PC-3 (cell line): Measurements from ENCODE around the gene EXOC6. TPM values are rescaled to one million over a fixed set of nuclear protein-coding genes. Genes with fewer than 3 reads are reported as not detected.

Source experiments
- ATAC-seq: fragments of 200-7000 bp; cut with Tn5 transposase; 2 replicates; pipeline ENCODE4 v1.9.1; 2020; ENCODE audit warnings: mild to moderate bottlenecking, moderate library complexity
- BruUV-seq: library from RNA; stranded (reverse); fragments of 400-500 nt; replicated peaks from 2 replicates; lab custom pipeline; 2021; lab: Mats Ljungman, UMichigan
- CTCF ChIA-PET: fragments of 300-600 bp; sonication (Branson Sonifier 250); formaldehyde crosslinking; loops from one replicate; lab custom pipeline; 2022; ENCODE audit warnings: antibody characterized with exemption; lab: Charles Lee
- POLR2A ChIA-PET: fragments of 300-600 bp; sonication (Branson Sonifier 250); formaldehyde crosslinking; loops from one replicate; lab custom pipeline; 2022; ENCODE audit warnings: antibody characterized with exemption; ENCODE audit not compliant: unreplicated experiment; lab: Charles Lee
- DNase-seq: peaks from one replicate; pipeline ENCODE4 v3.0.0-alpha.2; 2015
- H2AFZ ChIP-seq: fragments of 300-600 bp; sonication (generic); 2 replicates; pipeline ENCODE4 v1.6.0; 2016; ENCODE audit warnings: antibody characterized with exemption, low read length
- H3F3A ChIP-seq: fragments of 300-600 bp; sonication (generic); one replicate; pipeline ENCODE4 v1.6.0; 2017; ENCODE audit warnings: antibody characterized with exemption, low read length, control low read depth, mild to moderate bottlenecking; ENCODE audit not compliant: unreplicated experiment
- H3K27ac ChIP-seq: fragments of 300-600 bp; sonication (generic); 2 replicates; pipeline ENCODE4 v1.5.1; 2016; ENCODE audit warnings: mild to moderate bottlenecking, low read length
- H3K27me3 ChIP-seq: fragments of 300-600 bp; sonication (generic); 2 replicates; pipeline ENCODE4 v1.6.1; 2016; ENCODE audit warnings: low read length, mixed read lengths
- H3K36me3 ChIP-seq: fragments of 300-600 bp; sonication (generic); 2 replicates; pipeline ENCODE4 v1.6.1; 2016; ENCODE audit warnings: low read depth, mixed run types, low read length, mixed read lengths
- H3K4me1 ChIP-seq: fragments of 300-600 bp; sonication (generic); 2 replicates; pipeline ENCODE4 v1.5.1; 2016; ENCODE audit warnings: low read length; ENCODE audit not compliant: insufficient read depth
- H3K4me2 ChIP-seq: fragments of 300-600 bp; sonication (generic); 2 replicates; pipeline ENCODE4 v1.6.0; 2016; ENCODE audit warnings: low read length
- H3K4me3 ChIP-seq: fragments of 300-600 bp; sonication (generic); 2 replicates; pipeline ENCODE4 v1.5.1; 2016; ENCODE audit warnings: mild to moderate bottlenecking, low read length, mixed read lengths
- H3K79me2 ChIP-seq: fragments of 300-600 bp; sonication (generic); 2 replicates; pipeline ENCODE4 v1.6.1; 2017; ENCODE audit warnings: low read length, mixed read lengths
- H3K9ac ChIP-seq: fragments of 300-600 bp; sonication (generic); 2 replicates; pipeline ENCODE4 v1.6.0; 2016; ENCODE audit warnings: mild to moderate bottlenecking, low read length
- H3K9me2 ChIP-seq: fragments of 300-600 bp; sonication (generic); replicated peaks from 2 replicates; pipeline ENCODE4 v1.6.1; 2016; ENCODE audit warnings: mixed run types, low read length, mixed read lengths
- H3K9me3 ChIP-seq: fragments of 300-600 bp; sonication (generic); 2 replicates; pipeline ENCODE4 v1.6.1; 2016; ENCODE audit warnings: low read length, mixed read lengths
- H4K20me1 ChIP-seq: fragments of 300-600 bp; sonication (generic); 2 replicates; pipeline ENCODE4 v1.6.1; 2016; ENCODE audit warnings: low read length, mixed read lengths
- CTCF ChIP-seq: fragments of 300-600 bp; sonication (generic); conservative IDR thresholded peaks from 2 replicates; pipeline ENCODE4 v1.5.1; 2017; ENCODE audit warnings: antibody characterized with exemption, low read depth, mild to moderate bottlenecking, low read length
- EZH2 ChIP-seq: fragments of 300-600 bp; sonication (generic); IDR thresholded peaks from one replicate; pipeline ENCODE4 v1.6.1; 2017; ENCODE audit warnings: antibody characterized with exemption, mild to moderate bottlenecking, low read length; ENCODE audit not compliant: unreplicated experiment
- EZH2phosphoT487 ChIP-seq: fragments of 300-600 bp; sonication (generic); IDR thresholded peaks from 2 replicates; pipeline ENCODE4 v1.6.1; 2018; ENCODE audit warnings: mild to moderate bottlenecking, antibody characterized with exemption, low read length, borderline replicate concordance
- intact Hi-C: fragments of 100-400 bp; cut with micrococcal nuclease; formaldehyde crosslinking; loops from 2 replicates; pipeline ENCODE4 v1.9.0; 2023
- total RNA-seq: library from RNA; depleted of rRNA; stranded (reverse); fragments of >200 nt; gene quantifications from 2 replicates; pipeline ENCODE4 v1.2.3, GENCODE V29; 2014

EXOC6 gene
- total RNA-seq, 1 experiment from 2014 or later = 5.7 TPM

- ATAC-seq (peak; percentile 35), DNase-seq (no peak)
- Histone ChIP-seq H3K4me1 (peaks cover 6% of the 10 kb centered on the region; the same call in 1 of the 2 replicates), H3K27ac (no peak overlapping the region), H3K4me2 (no peak overlapping the region), H3K4me3 (no peak overlapping the region), H3K27me3 (no peaks in the 10 kb centered on the region), H3K79me2 (no peaks in the 10 kb centered on the region; the same call in 1 of the 2 replicates), H2AFZ (no peak overlapping the region), H3F3A (no peaks in the 10 kb centered on the region), H3K36me3 (no peaks in the 10 kb centered on the region), H3K9me3 (no peaks in the 10 kb centered on the region), H3K9ac (no peak overlapping the region), H4K20me1 (no peaks in the 10 kb centered on the region), H3K9me2 (no peaks in the 10 kb centered on the region)
- intact Hi-C loops = no loop called here
- no peak for TF ChIP-seq EZH2phosphoT487
- TF ChIP-seq EZH2 = no peak
- TF ChIP-seq CTCF = no peak
- BruUV-seq = no TSS peak
- CTCF ChIA-PET = no interaction called here
- POLR2A ChIA-PET = interaction anchor here (0.6 to 0.7 kb wide), 2 partner anchors 15 to 20 kb away, joined by 3 to 5 read pairs; partner anchors contain the start of gene EXOC6
These were observed 19.7 kb downstream of the EXOC6 start for GRCh38 chr10:92868036-92868435.

- no peak overlapping the region for H3K27ac ChIP-seq
- no peak for DNase-seq
- H3K9me2 ChIP-seq = no peaks in the 10 kb centered on the region
- POLR2A ChIA-PET = no interaction called here
- no peaks in the 10 kb centered on the region for H4K20me1 ChIP-seq
- no peak overlapping the region for H3K4me3 ChIP-seq
- no peak for ATAC-seq
- peaks cover 6% of the 10 kb centered on the region; the same call in 1 of the 2 replicates for H3K4me1 ChIP-seq
- no peak overlapping the region for H3K4me2 ChIP-seq
- no peaks in the 10 kb centered on the region for H3K27me3 ChIP-seq
- H3K79me2 ChIP-seq = no peaks in the 10 kb centered on the region; the same call in 1 of the 2 replicates
- CTCF ChIA-PET = no interaction called here
- intact Hi-C loops = no loop called here
- no peaks in the 10 kb centered on the region for H3K9me3 ChIP-seq
- no peak for TF ChIP-seq EZH2
- no peak for TF ChIP-seq CTCF
- TF ChIP-seq EZH2phosphoT487 = no peak
- H3K9ac ChIP-seq = no peak overlapping the region
- no TSS peak for BruUV-seq
- no peaks in the 10 kb centered on the region for H3K36me3 ChIP-seq
- H3F3A ChIP-seq = no peaks in the 10 kb centered on the region
- no peak overlapping the region for H2AFZ ChIP-seq
These were observed 20.2 kb downstream of the EXOC6 start for GRCh38 chr10:92868557-92868956.

GRCh38 chr10:92873029-92873428 lies 24.7 kb downstream of the EXOC6 start:
- Histone ChIP-seq H4K20me1 (no peaks in the 10 kb centered on the region), H3F3A (no peaks in the 10 kb centered on the region), H3K27me3 (no peaks in the 10 kb centered on the region), H3K79me2 (no peaks in the 10 kb centered on the region), H3K36me3 (no peaks in the 10 kb centered on the region), H3K4me1 (peaks cover 2% of the 10 kb centered on the region; the same call in 1 of the 2 replicates), H3K27ac (no peak overlapping the region), H3K9me2 (no peaks in the 10 kb centered on the region), H3K4me3 (no peak overlapping the region), H3K9me3 (no peaks in the 10 kb centered on the region), H3K9ac (no peak overlapping the region), H3K4me2 (no peak overlapping the region), H2AFZ (no peak overlapping the region)
- CTCF ChIA-PET = no interaction called here
- no peak for DNase-seq
- intact Hi-C loops = loop anchor here (10.0 kb wide), 1 partner anchor 178 kb away; no protein-coding TSS in a partner anchor
- no TSS peak for BruUV-seq
- POLR2A ChIA-PET = no interaction called here
- ATAC-seq = no peak
- TF ChIP-seq EZH2phosphoT487 (no peak), CTCF (no peak), EZH2 (no peak)
